ENCODE results near the gene RNF227. TPM values are rescaled to one million over a fixed set of nuclear protein-coding genes. Genes with fewer than 3 reads are reported as not detected.
A peak's percentile ranks its signal among the peaks of the same experiment; 100 is the strongest.

Gene RNF227
- total RNA-seq, 6 experiments from 2014 or later, result 2.2 to 3.6 (median 3.1) TPM

DNA sequence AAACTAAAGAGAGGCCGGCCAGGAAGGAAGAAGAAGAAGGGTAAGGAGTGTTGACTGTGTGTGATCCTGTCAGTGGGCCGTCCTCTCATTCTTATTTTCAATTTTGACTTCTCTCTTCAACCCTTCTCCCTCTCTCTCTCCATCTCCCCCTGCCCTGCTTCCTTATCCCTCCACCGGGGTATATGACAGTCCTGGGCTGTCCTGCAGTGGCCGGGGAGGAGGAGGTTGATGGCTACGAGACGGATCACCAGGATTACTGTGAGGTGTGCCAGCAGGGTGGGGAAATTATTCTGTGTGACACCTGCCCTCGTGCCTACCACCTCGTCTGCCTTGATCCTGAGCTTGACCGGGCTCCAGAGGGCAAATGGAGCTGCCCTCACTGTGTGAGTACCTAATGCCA is 21.9 kb downstream of the RNF227 start:
- Mint-ChIP-seq H3K9me3 (no peaks in the 10 kb centered on the region), H3K4me1 (ENCODE audit: low read depth) (peaks cover 5% of the 10 kb centered on the region; the same call in 1 of the 2 replicates), H3K27me3 (ENCODE audit: insufficient read depth) (peaks cover 2% of the 10 kb centered on the region; the same call in 1 of the 2 replicates), H3K36me3 (ENCODE audit: low read depth) (peaks cover 35% of the 10 kb centered on the region), H3K27ac (no peak overlapping the region), H3K4me3 (no peak overlapping the region)
- DNase-seq, result no peak
- TF ChIP-seq, protein P1, sequence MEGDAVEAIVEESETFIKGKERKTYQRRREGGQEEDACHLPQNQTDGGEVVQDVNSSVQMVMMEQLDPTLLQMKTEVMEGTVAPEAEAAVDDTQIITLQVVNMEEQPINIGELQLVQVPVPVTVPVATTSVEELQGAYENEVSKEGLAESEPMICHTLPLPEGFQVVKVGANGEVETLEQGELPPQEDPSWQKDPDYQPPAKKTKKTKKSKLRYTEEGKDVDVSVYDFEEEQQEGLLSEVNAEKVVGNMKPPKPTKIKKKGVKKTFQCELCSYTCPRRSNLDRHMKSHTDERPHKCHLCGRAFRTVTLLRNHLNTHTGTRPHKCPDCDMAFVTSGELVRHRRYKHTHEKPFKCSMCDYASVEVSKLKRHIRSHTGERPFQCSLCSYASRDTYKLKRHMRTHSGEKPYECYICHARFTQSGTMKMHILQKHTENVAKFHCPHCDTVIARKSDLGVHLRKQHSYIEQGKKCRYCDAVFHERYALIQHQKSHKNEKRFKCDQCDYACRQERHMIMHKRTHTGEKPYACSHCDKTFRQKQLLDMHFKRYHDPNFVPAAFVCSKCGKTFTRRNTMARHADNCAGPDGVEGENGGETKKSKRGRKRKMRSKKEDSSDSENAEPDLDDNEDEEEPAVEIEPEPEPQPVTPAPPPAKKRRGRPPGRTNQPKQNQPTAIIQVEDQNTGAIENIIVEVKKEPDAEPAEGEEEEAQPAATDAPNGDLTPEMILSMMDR (IDR thresholded peaks at IDR 0.05), result no peak

DNA sequence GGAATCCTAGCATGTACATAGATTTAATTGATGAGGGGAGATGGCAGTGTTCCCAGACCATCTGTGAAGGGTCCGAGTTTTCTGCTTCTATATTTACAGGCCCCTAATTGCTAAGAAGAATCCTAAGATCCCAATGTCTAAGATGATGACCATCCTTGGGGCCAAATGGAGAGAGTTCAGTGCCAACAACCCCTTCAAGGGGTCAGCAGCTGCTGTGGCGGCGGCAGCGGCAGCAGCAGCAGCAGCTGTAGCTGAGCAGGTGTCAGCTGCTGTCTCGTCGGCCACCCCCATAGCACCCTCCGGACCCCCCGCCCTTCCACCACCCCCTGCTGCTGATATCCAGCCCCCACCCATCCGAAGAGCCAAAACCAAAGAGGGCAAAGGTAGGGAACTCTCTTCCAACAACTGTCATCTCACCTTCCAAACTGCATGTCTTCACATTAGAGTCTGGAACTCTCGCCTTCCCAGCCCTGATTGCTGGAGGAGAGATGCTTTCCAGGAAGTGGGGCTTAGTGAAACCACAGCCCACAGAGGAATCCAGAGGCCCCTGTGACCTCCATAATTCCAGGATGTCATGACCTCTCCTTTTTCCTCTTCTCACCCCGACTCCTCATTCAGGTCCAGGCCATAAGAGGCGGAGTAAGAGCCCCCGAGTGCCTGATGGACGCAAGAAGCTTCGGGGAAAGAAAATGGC is 22.8 kb downstream of the RNF227 start:
- peaks cover 5% of the 10 kb centered on the region; the same call in 1 of the 2 replicates for H3K4me1 Mint-ChIP-seq (ENCODE audit: low read depth)
- no peaks in the 10 kb centered on the region for H3K9me3 Mint-ChIP-seq
- peaks cover 2% of the 10 kb centered on the region; the same call in 1 of the 2 replicates for H3K27me3 Mint-ChIP-seq (ENCODE audit: insufficient read depth)
- H3K27ac Mint-ChIP-seq, result no peak overlapping the region
- H3K4me3 Mint-ChIP-seq, result no peak overlapping the region
- peaks cover 35% of the 10 kb centered on the region for H3K36me3 Mint-ChIP-seq (ENCODE audit: low read depth)
- TF ChIP-seq, protein P1 (IDR thresholded peaks at IDR 0.05), result no peak
- no peak for DNase-seq

DNA sequence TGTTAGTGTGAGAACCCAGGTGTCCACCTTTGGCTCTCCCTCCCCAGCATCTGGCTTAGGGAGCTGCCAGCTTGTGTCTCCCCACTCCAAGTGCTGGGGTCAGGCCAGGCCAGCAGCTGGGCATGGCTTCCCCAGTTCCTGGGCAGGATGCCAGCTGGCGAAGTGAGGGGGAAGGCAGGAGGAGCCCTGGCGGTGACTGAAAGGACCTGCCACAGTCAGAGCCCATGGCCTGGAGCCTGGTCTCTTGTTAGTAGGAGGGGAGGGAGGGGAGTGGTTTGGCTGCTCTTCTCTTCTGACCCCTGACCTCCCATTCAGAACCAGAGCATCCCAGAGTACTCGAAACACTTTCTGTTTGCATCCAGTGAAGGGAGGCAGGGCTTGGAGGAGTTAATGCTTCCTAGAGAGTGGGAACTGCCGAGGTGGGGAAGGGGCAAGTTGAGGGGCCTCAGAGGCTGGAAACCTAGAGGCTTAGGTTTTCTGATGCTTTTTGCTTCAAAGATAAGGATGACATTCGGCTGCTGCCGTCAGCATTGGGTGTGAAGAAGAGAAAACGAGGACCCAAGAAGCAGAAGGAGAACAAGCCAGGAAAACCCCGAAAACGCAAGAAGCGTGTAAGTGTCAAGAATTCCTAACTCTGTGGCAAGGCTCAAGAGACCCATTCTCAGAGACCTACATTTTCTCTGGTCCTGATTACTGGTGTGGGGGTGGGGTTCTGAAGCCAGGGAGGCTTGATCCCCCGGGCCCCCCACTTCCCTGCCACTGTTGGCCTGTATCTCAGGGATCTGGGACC is 26.7 kb downstream of the RNF227 start:
- Mint-ChIP-seq H3K9me3 (no peaks in the 10 kb centered on the region), H3K36me3 (ENCODE audit: low read depth) (peaks cover 7% of the 10 kb centered on the region), H3K27me3 (ENCODE audit: insufficient read depth) (peaks cover 4% of the 10 kb centered on the region)

DNA sequence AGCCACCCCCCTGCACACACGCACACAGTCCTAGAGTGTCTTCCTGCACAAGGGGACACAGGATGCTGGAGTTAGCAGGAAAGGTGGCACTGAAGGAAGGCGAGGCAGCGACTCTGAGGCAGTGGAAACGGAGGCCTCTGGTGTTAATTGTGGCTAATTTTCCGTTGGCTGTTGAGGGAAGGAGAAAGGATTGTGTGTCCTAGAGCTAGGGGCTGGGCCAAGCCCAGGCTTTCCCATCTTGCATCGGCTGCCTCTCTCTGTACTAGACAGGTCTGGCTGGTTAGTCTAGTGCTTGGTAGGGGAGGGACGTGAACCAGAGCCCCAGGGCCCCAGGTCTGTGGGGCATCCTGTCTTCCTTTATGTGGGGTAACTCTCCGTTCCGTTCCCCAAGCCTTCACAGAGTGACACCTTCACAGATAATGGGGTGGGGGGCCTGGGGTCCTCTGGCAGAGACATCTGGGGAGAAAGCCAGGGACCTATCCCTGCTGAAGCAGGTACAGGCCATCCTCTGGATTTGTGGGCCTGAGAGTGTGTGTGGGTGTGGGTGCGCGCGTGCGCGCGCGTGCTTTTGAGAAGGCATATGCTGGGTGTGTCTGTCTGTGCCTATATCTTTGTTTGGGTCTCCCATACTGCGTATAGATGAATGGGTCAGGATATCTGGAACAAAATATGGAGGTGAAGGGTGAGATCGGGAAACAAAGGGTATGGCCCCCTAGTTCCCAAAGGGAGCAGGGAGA is 27.7 kb downstream of the RNF227 start, which contains the start of gene CHD3:
Gene CHD3 (plus strand): TSS at position 606 of the 737 bp plus-strand sequence. CDS start 212 bp downstream, outside the sequence.
- H3K9me3 Mint-ChIP-seq, result no peaks in the 10 kb centered on the region
- peaks cover 4% of the 10 kb centered on the region for H3K27me3 Mint-ChIP-seq (ENCODE audit: insufficient read depth)
- no peak for DNase-seq
- H3K36me3 Mint-ChIP-seq (ENCODE audit: low read depth), result peaks cover 4% of the 10 kb centered on the region; the same call in 1 of the 2 replicates
- H3K27ac Mint-ChIP-seq, result no peak within 1 kb of the TSS
- H3K4me1 Mint-ChIP-seq (ENCODE audit: low read depth), result peaks cover 5% of the 10 kb centered on the region
- TF ChIP-seq, protein P1 (IDR thresholded peaks at IDR 0.05), result no peak
- no peak within 1 kb of the TSS; the same call in 1 of the 2 replicates for H3K4me3 Mint-ChIP-seq

More for the DNA sequence above, 26.7 kb downstream of the RNF227 start:
- Mint-ChIP-seq H3K4me3 (no peak overlapping the region; the same call in 1 of the 2 replicates), H3K4me1 (ENCODE audit: low read depth) (no peaks in the 10 kb centered on the region), H3K27ac (no peak overlapping the region)
- DNase-seq, result peak; percentile 88
- TF ChIP-seq, protein P1 (IDR thresholded peaks at IDR 0.05), result peak; percentile 71

DNA sequence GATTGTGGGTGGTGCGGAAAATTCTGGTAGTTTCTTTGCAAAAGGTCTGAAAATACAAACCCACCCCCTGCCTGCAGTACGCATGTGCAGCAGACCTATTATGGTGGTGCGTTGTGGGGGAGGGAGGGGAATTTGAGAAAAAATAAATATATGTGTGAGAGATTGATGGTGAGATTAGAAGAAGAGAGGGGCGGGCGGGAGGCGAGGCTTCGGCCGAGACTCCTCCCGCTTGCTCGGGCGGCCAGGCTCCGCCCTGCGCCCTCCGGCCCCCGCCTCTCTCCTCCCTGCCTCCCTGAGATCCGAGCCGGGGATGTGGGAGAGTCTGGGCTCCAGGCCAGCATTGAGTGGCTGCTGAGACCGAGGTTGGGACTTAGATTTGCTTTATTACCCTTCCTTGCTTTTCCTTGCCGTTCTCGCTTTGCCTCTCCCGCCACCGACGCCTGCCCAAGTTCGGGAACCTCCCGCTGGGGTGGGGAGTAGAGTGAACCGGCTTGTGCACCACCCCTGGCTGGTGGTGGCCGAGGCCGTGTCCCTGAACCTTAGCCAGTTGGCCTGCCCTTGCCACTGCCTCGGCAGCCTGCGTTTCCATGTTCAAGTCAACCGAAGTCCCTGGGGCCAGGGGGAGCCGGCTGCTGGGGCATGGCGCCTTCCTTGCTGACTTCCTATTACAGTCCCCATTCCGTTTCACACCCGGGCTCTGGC is 28.5 kb downstream of the RNF227 start:
- no peak overlapping the region for H3K27ac Mint-ChIP-seq
- TF ChIP-seq, protein P1 (IDR thresholded peaks at IDR 0.05), result no peak
- no peak overlapping the region for H3K4me3 Mint-ChIP-seq
- peaks cover 4% of the 10 kb centered on the region for H3K27me3 Mint-ChIP-seq (ENCODE audit: insufficient read depth)
- DNase-seq, result peak; percentile 92
- peaks cover 4% of the 10 kb centered on the region; the same call in 1 of the 2 replicates for H3K36me3 Mint-ChIP-seq (ENCODE audit: low read depth)
- H3K9me3 Mint-ChIP-seq, result no peaks in the 10 kb centered on the region
- H3K4me1 Mint-ChIP-seq (ENCODE audit: low read depth), result peaks cover 5% of the 10 kb centered on the region
